ENCODE results near the gene SLC6A7.

DNA sequence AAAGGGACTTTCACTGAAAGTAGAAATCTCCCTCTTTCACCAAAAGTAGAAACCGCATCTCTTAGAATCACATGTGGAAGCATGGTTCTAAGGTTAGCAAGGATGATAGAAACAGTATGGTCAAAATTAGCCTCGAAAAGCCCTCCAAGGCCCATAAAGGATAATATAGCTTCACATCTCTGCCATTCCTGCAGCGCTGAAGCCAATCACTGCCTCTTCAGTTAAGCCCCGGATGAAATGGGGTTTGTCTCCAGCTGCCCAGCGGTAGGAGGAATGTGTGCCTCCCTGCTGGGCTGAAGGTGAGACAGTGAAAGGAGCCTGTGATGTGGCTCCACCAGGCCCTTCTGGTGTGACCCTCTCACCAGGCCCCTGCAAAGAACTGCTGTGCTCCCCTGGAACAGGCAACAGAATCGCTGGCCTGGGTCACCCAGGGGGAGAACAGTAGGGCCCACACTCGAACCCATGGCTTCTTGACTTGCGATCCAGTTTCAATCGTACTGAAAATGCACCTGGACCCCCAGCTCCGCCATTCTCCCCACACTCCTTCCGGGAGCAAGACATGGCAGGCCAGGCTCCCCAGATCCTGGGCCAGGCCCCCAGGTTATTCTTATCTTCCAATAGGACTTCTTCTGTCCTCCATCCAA is 52.5 kb downstream of the SLC6A7 start:
- TF ChIP-seq, protein P1, sequence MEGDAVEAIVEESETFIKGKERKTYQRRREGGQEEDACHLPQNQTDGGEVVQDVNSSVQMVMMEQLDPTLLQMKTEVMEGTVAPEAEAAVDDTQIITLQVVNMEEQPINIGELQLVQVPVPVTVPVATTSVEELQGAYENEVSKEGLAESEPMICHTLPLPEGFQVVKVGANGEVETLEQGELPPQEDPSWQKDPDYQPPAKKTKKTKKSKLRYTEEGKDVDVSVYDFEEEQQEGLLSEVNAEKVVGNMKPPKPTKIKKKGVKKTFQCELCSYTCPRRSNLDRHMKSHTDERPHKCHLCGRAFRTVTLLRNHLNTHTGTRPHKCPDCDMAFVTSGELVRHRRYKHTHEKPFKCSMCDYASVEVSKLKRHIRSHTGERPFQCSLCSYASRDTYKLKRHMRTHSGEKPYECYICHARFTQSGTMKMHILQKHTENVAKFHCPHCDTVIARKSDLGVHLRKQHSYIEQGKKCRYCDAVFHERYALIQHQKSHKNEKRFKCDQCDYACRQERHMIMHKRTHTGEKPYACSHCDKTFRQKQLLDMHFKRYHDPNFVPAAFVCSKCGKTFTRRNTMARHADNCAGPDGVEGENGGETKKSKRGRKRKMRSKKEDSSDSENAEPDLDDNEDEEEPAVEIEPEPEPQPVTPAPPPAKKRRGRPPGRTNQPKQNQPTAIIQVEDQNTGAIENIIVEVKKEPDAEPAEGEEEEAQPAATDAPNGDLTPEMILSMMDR (tag by site-specific recombination; IDR thresholded peaks at IDR 0.05): no peak
- TF ChIP-seq, protein P2, sequence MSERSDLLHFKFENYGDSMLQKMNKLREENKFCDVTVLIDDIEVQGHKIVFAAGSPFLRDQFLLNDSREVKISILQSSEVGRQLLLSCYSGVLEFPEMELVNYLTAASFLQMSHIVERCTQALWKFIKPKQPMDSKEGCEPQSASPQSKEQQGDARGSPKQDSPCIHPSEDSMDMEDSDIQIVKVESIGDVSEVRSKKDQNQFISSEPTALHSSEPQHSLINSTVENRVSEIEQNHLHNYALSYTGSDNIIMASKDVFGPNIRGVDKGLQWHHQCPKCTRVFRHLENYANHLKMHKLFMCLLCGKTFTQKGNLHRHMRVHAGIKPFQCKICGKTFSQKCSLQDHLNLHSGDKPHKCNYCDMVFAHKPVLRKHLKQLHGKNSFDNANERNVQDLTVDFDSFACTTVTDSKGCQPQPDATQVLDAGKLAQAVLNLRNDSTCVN (tag by site-specific recombination; optimal IDR thresholded peaks at IDR 0.05): no peak
- TF ChIP-seq ZNF19 (tag by site-specific recombination; IDR thresholded peaks at IDR 0.05; ENCODE audit: low read depth) (no peak), ZNF549 (tag by site-specific recombination; IDR thresholded peaks at IDR 0.05) (no peak), HOXD13 (CRISPR knock-in tag; IDR thresholded peaks at IDR 0.05; ENCODE audit: borderline replicate concordance) (no peak), SETDB1 (IDR thresholded peaks at IDR 0.05; ENCODE audit: insufficient read length, low read length) (no peak), REPIN1 (tag by site-specific recombination; IDR thresholded peaks at IDR 0.05; ENCODE audit: low read depth) (no peak), YY1 (tag by site-specific recombination; IDR thresholded peaks at IDR 0.05) (no peak)

Measured in HEK293 (cell line).